Spinal cord (tissue), 10 donors: ENCODE results near the gene ARHGEF37. TPM values are rescaled to one million over a fixed set of nuclear protein-coding genes. Genes with fewer than 3 reads are reported as not detected.
A peak's percentile ranks its signal among the peaks of the same experiment; 100 is the strongest.
"Not testable (repeated sequence)": the region's sequence is repeated elsewhere in the genome, so short reads cannot be mapped to it uniquely, and the experiment has no call there.

Experiments
- DNase-seq, 6 donors: peaks; one replicate each; pipeline versions ENCODE4 v3.0.0 to v3.0.0-alpha.2; 2013 to 2015; ENCODE audit warnings: low spot score in 6 of 6, low read depth in 4 of 6
- H3K27ac ChIP-seq: one replicate; pipeline ENCODE4 v1.5.1; 2013; ENCODE audit warnings: low read depth, low read length, control low read depth
- H3K27me3 ChIP-seq: one replicate; pipeline ENCODE4 v1.6.1; 2013; ENCODE audit warnings: low read length; ENCODE audit not compliant: control insufficient read depth, insufficient read depth
- H3K36me3 ChIP-seq: one replicate; pipeline ENCODE4 v1.6.1; 2013; ENCODE audit warnings: low read length; ENCODE audit not compliant: control insufficient read depth, insufficient read depth
- H3K4me1 ChIP-seq: one replicate; pipeline ENCODE4 v1.6.1; 2013; ENCODE audit warnings: low read length; ENCODE audit not compliant: control insufficient read depth, insufficient read depth
- H3K4me3 ChIP-seq: one replicate; pipeline ENCODE4 v1.5.1; 2013; ENCODE audit warnings: low read depth, low read length, control low read depth
- H3K9me3 ChIP-seq: one replicate; pipeline ENCODE4 v1.6.1; 2013; ENCODE audit warnings: low read length; ENCODE audit not compliant: control insufficient read depth, insufficient read depth
- WGBS: methylation state at CpG from one replicate; pipeline ENCODE4 v1.1.5; 2013; ENCODE audit warnings: missing lambda C conversion rate; ENCODE audit not compliant: insufficient coverage; 5-methylcytosine and 5-hydroxymethylcytosine counted together
- polyA plus RNA-seq, 2 donors: library from polyadenylated mRNA; unstranded; fragments of 120-200 nt; gene quantifications; one replicate each; pipeline ENCODE4 v1.2.1, GENCODE V29; 2013; ENCODE audit not compliant: insufficient read length in 2 of 2
- total RNA-seq, 2 donors: library from RNA; depleted of rRNA in 1 of 2; stranded (reverse); fragments of 120-200 nt in 1 of 2; fragments of >200 nt in 1 of 2; gene quantifications; one replicate each; pipeline versions ENCODE4 v1.2.3 to v1.2.4, GENCODE V29; 2013 to 2014
- donor health status: healthy.

ARHGEF37 gene
- total and polyA plus RNA-seq, 4 donors: 5.6 to 22.3 (median 7.1) TPM

GRCh38 chr5:149561848-149562247, 19.4 kb upstream of the ARHGEF37 start:
- peak overlapping the region; percentile 76 for H3K27ac ChIP-seq
- H3K27me3 ChIP-seq: no peaks in the 10 kb centered on the region
- no peak overlapping the region for H3K4me3 ChIP-seq
- H3K9me3 ChIP-seq: no peaks in the 10 kb centered on the region
- WGBS: no CpG with 5 or more reads among the region's 2 CpGs
- H3K4me1 ChIP-seq: peaks cover 5% of the 10 kb centered on the region
- peak in 2 of 6 donors; percentile 6 to 24 for DNase-seq
- H3K36me3 ChIP-seq: no peaks in the 10 kb centered on the region

GRCh38 chr5:149563466-149563865, 17.8 kb upstream of the ARHGEF37 start:
- no peaks in the 10 kb centered on the region for H3K9me3 ChIP-seq
- no peaks in the 10 kb centered on the region for H3K27me3 ChIP-seq
- no peaks in the 10 kb centered on the region for H3K36me3 ChIP-seq
- H3K4me1 ChIP-seq: peaks cover 5% of the 10 kb centered on the region
- no peak overlapping the region for H3K4me3 ChIP-seq
- no peak overlapping the region for H3K27ac ChIP-seq
- no CpG with 5 or more reads among the region's 2 CpGs for WGBS
- no peak for DNase-seq

GRCh38 chr5:149564542-149565140, 16.7 kb upstream of the ARHGEF37 start:
- not testable (repeated sequence) for H3K27ac ChIP-seq, H3K27me3 ChIP-seq, H3K4me3 ChIP-seq, H3K4me1 ChIP-seq, H3K36me3 ChIP-seq, H3K9me3 ChIP-seq
- WGBS: 59% methylated on average over 15 of the region's 15 CpGs
- DNase-seq: peak in 5 of 6 donors; percentile 61 to 94 (median 73)

GRCh38 chr5:149567226-149567625, 14.1 kb upstream of the ARHGEF37 start:
- WGBS: no CpG with 5 or more reads among the region's 1 CpG
- H3K4me3 ChIP-seq: no peak overlapping the region
- H3K27me3 ChIP-seq: no peaks in the 10 kb centered on the region
- no peaks in the 10 kb centered on the region for H3K36me3 ChIP-seq
- DNase-seq: no peak
- H3K4me1 ChIP-seq: peaks cover 5% of the 10 kb centered on the region
- H3K9me3 ChIP-seq: no peaks in the 10 kb centered on the region
- no peak overlapping the region for H3K27ac ChIP-seq

GRCh38 chr5:149572170-149572569, 9.1 kb upstream of the ARHGEF37 start:
- no peak overlapping the region for H3K27ac ChIP-seq
- no peak for DNase-seq
- H3K27me3 ChIP-seq: no peaks in the 10 kb centered on the region
- H3K4me1 ChIP-seq: no peaks in the 10 kb centered on the region
- no peak overlapping the region for H3K4me3 ChIP-seq
- H3K9me3 ChIP-seq: no peaks in the 10 kb centered on the region
- no peaks in the 10 kb centered on the region for H3K36me3 ChIP-seq

GRCh38 chr5:149572576-149573231, 8.6 kb upstream of the ARHGEF37 start:
- H3K9me3 ChIP-seq: no peaks in the 10 kb centered on the region
- no peaks in the 10 kb centered on the region for H3K27me3 ChIP-seq
- no peaks in the 10 kb centered on the region for H3K36me3 ChIP-seq
- no peak overlapping the region for H3K27ac ChIP-seq
- no peak for DNase-seq
- 91% methylated on average over 4 of the region's 4 CpGs for WGBS
- no peaks in the 10 kb centered on the region for H3K4me1 ChIP-seq
- no peak overlapping the region for H3K4me3 ChIP-seq

GRCh38 chr5:149575131-149575530, 6.2 kb upstream of the ARHGEF37 start:
- no peak overlapping the region for H3K27ac ChIP-seq
- H3K9me3 ChIP-seq: no peaks in the 10 kb centered on the region
- H3K4me3 ChIP-seq: no peak overlapping the region
- WGBS: 80% methylated on average over 3 of the region's 3 CpGs
- no peaks in the 10 kb centered on the region for H3K27me3 ChIP-seq
- no peaks in the 10 kb centered on the region for H3K4me1 ChIP-seq
- H3K36me3 ChIP-seq: no peaks in the 10 kb centered on the region
- no peak for DNase-seq

GRCh38 chr5:149576021-149576420, 5.3 kb upstream of the ARHGEF37 start:
- H3K4me3 ChIP-seq: no peak overlapping the region
- H3K27ac ChIP-seq: no peak overlapping the region

GRCh38 chr5:149578896-149579295, 2.4 kb upstream of the ARHGEF37 start:
- Histone ChIP-seq H3K27ac (no peak overlapping the region), H3K9me3 (no peaks in the 10 kb centered on the region), H3K4me3 (no peak overlapping the region), H3K4me1 (peaks cover 24% of the 10 kb centered on the region), H3K36me3 (no peaks in the 10 kb centered on the region), H3K27me3 (no peaks in the 10 kb centered on the region)
- WGBS: 70% methylated on average over 5 of the region's 5 CpGs
- no peak for DNase-seq

More at GRCh38 chr5:149576021-149576420, 5.3 kb upstream of the ARHGEF37 start:
- no peak for DNase-seq
- no CpG with 5 or more reads among the region's 3 CpGs for WGBS
- Histone ChIP-seq H3K9me3 (no peaks in the 10 kb centered on the region), H3K27me3 (no peaks in the 10 kb centered on the region), H3K4me1 (peaks cover 3% of the 10 kb centered on the region), H3K36me3 (no peaks in the 10 kb centered on the region)

GRCh38 chr5:149580808-149581191, 498 bp upstream of the ARHGEF37 start:
- H3K4me3 ChIP-seq: peak overlapping the region; percentile 49
- H3K27me3 ChIP-seq: no peaks in the 10 kb centered on the region
- H3K36me3 ChIP-seq: no peaks in the 10 kb centered on the region
- peak overlapping the region; percentile 76 for H3K27ac ChIP-seq
- WGBS: 46% methylated on average over 10 of the region's 10 CpGs
- no peak for DNase-seq
- H3K4me1 ChIP-seq: peaks cover 32% of the 10 kb centered on the region
- no peaks in the 10 kb centered on the region for H3K9me3 ChIP-seq
